ENCODE results near the gene ENTPD8. TPM values are rescaled to one million over a fixed set of nuclear protein-coding genes. Genes with fewer than 3 reads are reported as not detected.

The ENTPD8 gene
- total RNA-seq (under 1 TPM; 0.14 to 0.28 TPM), polyA plus RNA-seq (under 1 TPM; 0.08 to 0.45 TPM)
- long read RNA-seq, donor 1: 0 reads
- long read RNA-seq, donor 2: 0 reads
- long read RNA-seq, donor 3: 0 reads
- long read RNA-seq, donor 4: 0 reads
- long read RNA-seq, donor 5: 0 reads

GRCh38 chr9:137441289-137441934, at the start of gene ENTPD8:
ENTPD8 (minus strand) TSS chr9:137441357; CDS start chr9:137438285, 3,072 bp downstream.
- 1% methylated on average over 37 to 62 of the region's 62 CpGs for WGBS, 2 donors
- DNase-seq: peak in 2 of 3 donors; percentile 31 to 46

GRCh38 chr9:137490532-137491186, 49.5 kb upstream of the ENTPD8 start:
- DNase-seq (no peak), ATAC-seq (ENCODE audit: insufficient read depth, low FRiP score) (no peak)
- Histone ChIP-seq H3K9me3 (ENCODE audit: control insufficient read depth in 4 of 4, insufficient read depth in 3 of 4, low read length in 3 of 4) (no peaks in the 10 kb centered on the region), H3K4me3 (no peak overlapping the region), H3K36me3 (ENCODE audit: control insufficient read depth in 4 of 4, insufficient read depth in 4 of 4, low read length in 4 of 4) (peaks cover 0 to 2% (median 0%) of the 10 kb centered on the region in 4 donors), H3K27ac (ENCODE audit: low read depth in 1 of 2, low read length in 1 of 2) (no peak overlapping the region), H3K9ac (ENCODE audit: insufficient read depth in 1 of 2, low read length in 2 of 2) (no peak overlapping the region), H3K4me1 (ENCODE audit: control insufficient read depth in 5 of 5, insufficient read depth in 5 of 5, low read length in 5 of 5) (peaks cover 0 to 13% (median 8%) of the 10 kb centered on the region in 5 donors), H3K27me3 (ENCODE audit: control insufficient read depth in 3 of 3, insufficient read depth in 3 of 3, low read length in 2 of 3) (no peaks in the 10 kb centered on the region)
- whole genome bisulfite sequencing, 2 donors: 89 to 90% methylated on average over 9 of the region's 9 CpGs
- TF ChIP-seq CTCF (IDR thresholded peaks at IDR 0.05; ENCODE audit: control extremely low read depth, extremely low read depth): no peak

More at GRCh38 chr9:137441289-137441934, at the start of gene ENTPD8:
- Histone ChIP-seq H3K27ac (ENCODE audit: low read depth in 1 of 2, low read length in 1 of 2) (no peak within 1 kb of the TSS), H3K4me3 (peak within 1 kb of the TSS; percentile 5), H3K27me3 (ENCODE audit: control insufficient read depth in 3 of 3, insufficient read depth in 3 of 3, low read length in 2 of 3) (no peaks in the 10 kb centered on the region), H3K36me3 (ENCODE audit: control insufficient read depth in 4 of 4, insufficient read depth in 4 of 4, low read length in 4 of 4) (no peaks in the 10 kb centered on the region), H3K9me3 (ENCODE audit: control insufficient read depth in 4 of 4, insufficient read depth in 3 of 4, low read length in 3 of 4) (no peaks in the 10 kb centered on the region), H3K4me1 (ENCODE audit: control insufficient read depth in 5 of 5, insufficient read depth in 5 of 5, low read length in 5 of 5) (peaks cover 0 to 7% (median 0%) of the 10 kb centered on the region in 5 donors), H3K9ac (ENCODE audit: insufficient read depth in 1 of 2, low read length in 2 of 2) (no peak within 1 kb of the TSS)
- ATAC-seq (ENCODE audit: insufficient read depth, low FRiP score): no peak
- TF ChIP-seq CTCF (IDR thresholded peaks at IDR 0.05; ENCODE audit: control extremely low read depth, extremely low read depth): no peak

DNA sequence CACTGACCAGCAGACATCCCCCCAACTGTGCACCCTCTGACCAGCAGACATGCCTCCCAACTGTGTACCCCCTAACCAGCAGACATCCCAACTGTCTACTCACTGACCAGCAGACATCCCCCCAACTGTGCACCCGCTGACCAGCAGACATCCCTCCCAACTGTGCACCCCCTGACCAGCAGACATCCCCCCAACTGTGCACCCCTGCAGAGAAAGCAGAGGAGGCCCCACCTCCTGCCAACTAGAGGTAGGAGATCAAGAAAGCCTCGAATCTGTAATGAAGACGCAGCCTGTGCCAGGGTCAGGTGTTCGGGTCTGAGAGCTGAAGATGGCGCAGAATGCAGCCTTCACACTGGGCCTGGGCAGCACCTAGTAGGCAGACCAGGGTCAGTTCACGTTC, 47.7 kb upstream of the ENTPD8 start:
- Histone ChIP-seq H3K27me3 (ENCODE audit: control insufficient read depth in 3 of 3, insufficient read depth in 3 of 3, low read length in 2 of 3) (no peaks in the 10 kb centered on the region), H3K9ac (ENCODE audit: insufficient read depth in 1 of 2, low read length in 2 of 2) (no peak overlapping the region), H3K4me1 (ENCODE audit: control insufficient read depth in 5 of 5, insufficient read depth in 5 of 5, low read length in 5 of 5) (peaks cover 0 to 13% (median 8%) of the 10 kb centered on the region in 5 donors), H3K4me3 (no peak overlapping the region), H3K27ac (ENCODE audit: low read depth in 1 of 2, low read length in 1 of 2) (no peak overlapping the region), H3K36me3 (ENCODE audit: control insufficient read depth in 4 of 4, insufficient read depth in 4 of 4, low read length in 4 of 4) (peaks cover 0 to 1% (median 0%) of the 10 kb centered on the region in 4 donors), H3K9me3 (ENCODE audit: control insufficient read depth in 4 of 4, insufficient read depth in 3 of 4, low read length in 3 of 4) (no peaks in the 10 kb centered on the region)
- ATAC-seq (ENCODE audit: insufficient read depth, low FRiP score) (no peak), DNase-seq (no peak)
- WGBS, 2 donors: 93 to 98% methylated on average over 6 of the region's 6 CpGs
- no peak for TF ChIP-seq CTCF (IDR thresholded peaks at IDR 0.05; ENCODE audit: control extremely low read depth, extremely low read depth)

Data from lung (tissue), 16 donors.